ENCODE measurements around the gene ZNF14.
"Not testable (repeated sequence)": the region's sequence is repeated elsewhere in the genome, so short reads cannot be mapped to it uniquely, and the experiment has no call there.

ZNF14 gene

DNA sequence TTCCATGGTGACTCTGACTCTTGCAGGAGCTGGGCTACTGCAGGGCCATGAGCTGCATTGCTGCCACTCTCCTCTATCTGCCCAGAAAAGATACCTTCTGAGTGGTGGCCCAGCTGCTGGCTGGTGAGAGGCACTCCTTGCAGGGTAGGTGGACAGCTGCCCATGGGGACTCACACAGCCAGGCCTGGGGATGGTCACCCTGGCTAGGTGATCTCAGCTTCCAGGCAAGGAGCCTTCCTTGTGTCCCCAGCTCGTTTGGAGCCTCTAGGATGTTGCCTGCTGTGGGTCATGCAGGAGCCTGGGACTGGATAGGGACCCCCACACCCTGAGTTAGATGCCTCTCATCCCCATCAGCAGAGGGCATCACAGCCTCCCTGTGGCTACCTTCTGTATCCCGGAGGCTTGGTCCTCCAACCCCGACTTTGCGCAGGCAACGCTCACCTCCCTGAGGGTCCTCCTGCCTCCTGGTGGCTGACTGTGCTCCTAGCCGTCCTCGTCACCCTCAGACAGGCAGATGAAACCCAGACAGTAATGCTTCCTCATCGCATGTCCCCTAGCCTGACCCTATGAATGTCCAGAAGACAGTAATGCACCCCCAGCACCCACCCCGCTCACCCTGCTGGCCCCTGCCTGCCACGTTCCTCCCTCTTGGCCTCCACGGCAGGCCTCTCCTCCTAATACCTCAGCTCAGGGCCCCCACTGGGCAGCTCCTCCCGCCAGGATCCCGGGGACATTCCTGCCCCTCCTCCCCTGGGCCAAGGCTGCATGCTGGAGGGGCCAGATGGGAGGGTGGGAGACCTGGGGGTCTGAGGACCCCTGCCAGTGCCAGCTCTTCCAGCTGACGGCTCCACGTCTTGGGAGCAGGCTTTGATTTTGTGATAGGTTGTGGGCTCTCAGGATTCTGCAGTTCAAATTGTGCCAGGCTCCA is 13.6 kb upstream of the ZNF14 start:
- DNase-seq, result peak in 1 of 3 donors; percentile 8

DNA sequence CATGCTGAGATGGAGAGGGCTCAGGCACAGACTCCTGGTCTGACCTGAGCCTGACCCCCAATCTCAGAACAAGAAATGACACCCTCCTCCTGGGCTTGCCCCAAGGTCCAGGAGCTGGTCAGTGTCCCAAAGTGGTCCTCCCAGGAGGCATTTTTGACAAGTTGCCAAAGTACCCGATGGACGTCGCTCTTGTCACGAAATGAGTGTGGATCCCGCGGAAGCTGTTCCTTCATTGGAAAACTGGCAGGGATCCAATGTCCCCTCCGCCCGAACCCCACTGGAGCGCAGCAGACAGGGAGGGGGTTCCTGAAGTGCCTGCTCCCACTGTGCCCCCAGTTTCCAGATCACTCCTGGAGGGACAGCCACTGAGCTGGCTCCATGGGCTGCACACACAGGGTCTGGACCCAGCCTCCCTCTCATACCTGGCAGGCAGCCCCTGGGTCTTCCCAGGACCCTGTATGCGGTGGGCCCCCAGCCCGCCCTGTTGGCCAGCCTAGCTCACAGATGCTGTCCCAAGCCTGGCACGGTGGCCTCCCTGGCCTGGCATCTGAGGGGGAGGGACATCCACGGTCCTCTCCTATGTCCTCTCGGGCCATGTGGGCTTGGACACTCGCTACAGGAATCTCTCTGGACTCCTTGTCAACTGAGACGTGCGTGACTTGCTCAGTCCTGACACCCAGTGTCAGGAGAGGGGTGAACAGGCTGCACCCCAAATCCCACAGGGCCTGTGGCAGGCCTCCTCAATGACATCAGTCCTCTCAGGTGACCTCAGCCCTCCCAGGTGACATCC is 12.8 kb upstream of the ZNF14 start:
- DNase-seq, result peak in 1 of 3 donors; percentile 5

DNA sequence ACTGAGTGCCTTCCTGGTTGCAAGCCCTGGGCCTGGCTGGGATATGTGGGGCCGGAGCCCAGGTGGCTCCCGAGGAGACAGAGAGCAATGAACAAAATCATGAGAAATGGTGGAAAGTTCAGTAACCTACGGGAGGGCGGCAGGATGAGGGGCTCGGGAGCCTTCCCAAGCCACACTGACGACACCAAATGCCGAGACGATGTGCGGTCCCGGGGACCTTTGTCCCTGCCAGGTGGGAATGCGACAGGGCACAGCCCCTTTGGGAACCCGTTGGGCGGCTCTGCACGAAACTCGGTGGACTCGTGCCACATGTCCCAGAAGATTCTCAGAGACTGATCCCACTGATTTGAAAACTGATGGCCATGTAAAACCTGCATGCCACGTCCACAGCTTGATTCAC is 11.7 kb upstream of the ZNF14 start:
- DNase-seq, result no peak

DNA sequence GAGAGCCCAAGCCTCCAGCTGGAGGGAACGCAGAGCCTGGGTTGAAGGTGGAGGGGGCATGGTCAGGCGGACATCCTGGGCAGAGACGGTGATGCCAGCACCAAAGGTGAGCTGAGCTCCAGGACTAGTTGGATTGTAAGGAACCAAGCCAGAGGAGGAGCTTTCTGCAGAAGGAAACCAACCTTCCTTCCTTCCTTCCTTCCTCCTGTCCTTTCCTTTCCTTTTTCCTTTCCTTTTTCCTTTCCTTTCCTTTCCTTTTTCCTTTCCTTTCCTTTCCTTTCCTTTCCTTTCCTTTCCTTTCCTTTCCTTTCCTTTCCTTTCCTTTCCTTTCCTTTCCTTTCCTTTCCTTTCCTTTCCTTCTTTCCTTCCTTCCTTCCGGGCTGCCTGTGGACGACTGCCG is 11.0 kb upstream of the ZNF14 start:
- not testable (repeated sequence) for DNase-seq

DNA sequence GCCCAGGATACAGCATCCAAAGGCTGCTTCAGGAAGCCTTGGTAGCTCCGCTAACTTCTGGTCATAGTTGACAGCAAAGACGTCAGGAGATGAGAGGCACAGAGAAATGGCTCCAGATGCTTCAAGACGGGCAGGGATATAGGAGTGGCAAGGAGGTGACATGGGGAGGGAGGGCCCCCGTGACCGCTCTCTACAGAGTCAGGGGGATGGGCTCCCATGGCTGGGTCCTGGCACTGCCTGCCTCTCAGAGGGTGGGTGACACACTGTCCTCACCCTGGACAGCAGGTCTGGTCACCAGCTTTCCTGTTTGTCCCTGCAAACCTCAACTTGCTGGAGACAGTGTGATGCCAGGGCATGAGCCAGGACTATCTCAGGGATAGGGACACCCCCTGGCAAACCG is 10.3 kb upstream of the ZNF14 start:
- DNase-seq, result no peak

DNA sequence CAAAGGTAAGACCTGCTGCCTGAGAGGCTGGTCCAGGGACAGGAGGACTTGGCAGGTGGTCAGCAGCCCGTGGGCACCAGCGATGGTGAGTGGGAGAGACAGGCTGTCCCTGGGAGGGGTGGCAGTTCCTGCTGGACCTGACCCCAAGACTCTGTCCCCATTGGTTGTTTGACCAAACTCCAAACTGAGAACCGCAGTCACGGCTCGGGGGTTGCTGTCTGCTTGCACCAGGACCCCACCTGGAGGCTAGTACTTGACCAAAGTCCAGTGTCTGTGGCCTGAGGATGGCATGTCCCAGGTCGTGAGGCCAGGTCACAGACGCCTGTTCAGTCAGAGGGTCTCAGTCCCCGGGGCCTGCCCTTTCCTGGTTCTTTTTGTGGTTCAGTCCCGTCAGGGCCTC is 9.9 kb upstream of the ZNF14 start:
- no peak for DNase-seq

DNA sequence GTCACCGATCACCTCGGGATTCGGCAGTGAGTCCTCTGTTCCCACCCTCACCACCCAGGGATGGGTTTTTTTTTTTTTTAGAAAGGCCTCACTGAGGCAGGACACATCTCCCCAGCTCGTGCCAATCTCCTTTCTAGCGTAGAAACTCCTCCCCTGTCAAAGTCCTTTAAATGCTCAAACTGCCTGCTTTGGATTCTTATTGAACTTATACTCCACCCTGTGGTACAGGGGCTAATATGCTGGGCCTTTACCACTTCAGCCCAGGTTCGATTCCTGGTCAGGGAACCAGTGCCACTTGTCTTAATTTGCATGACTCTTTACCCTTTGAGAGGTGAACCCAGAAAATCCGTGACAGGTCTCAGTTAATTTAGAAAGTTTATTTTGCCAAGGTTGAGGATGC is 8.3 kb upstream of the ZNF14 start:
- DNase-seq, result no peak

DNA sequence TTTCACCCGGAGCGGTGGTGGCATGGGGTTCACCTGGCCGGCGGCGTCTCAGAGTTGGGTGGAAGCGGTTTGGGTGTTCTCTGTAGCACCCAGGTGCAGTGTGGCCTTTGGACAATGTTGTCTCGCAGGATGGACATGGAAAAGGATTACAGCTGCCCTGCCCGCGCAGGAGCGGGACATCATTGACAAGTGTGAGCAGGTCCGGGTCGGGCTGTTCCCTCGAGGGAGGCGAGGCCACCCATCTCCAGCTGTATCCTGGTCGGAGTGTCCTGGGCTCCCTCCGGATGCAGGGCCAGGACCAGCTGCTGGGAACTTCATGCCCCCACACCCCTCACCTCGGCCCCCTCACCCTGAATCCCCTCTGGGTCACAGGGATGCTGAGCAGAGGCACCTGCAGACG is 7.8 kb upstream of the ZNF14 start:
- DNase-seq, result no peak

DNA sequence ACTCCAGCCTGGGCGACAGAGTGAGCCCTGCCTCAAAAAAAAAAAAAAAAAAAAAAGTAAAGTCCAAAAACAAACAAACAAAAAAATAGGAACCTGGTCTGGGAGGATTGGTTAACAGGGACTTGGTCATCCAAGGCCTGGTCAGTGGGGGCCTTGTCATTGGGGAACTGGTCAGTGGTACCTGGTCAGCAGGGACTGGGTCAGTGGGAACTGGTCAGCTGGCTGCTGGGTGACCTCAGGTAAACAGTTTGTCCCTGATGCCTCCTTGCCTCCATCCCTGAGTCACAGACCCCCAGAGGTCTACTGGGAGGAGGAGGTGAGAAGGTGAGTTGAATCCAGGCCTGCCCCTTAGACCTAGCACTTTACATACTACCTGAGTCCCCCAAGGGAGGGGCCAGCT is 5.7 kb upstream of the ZNF14 start:
- no peak for DNase-seq

DNA sequence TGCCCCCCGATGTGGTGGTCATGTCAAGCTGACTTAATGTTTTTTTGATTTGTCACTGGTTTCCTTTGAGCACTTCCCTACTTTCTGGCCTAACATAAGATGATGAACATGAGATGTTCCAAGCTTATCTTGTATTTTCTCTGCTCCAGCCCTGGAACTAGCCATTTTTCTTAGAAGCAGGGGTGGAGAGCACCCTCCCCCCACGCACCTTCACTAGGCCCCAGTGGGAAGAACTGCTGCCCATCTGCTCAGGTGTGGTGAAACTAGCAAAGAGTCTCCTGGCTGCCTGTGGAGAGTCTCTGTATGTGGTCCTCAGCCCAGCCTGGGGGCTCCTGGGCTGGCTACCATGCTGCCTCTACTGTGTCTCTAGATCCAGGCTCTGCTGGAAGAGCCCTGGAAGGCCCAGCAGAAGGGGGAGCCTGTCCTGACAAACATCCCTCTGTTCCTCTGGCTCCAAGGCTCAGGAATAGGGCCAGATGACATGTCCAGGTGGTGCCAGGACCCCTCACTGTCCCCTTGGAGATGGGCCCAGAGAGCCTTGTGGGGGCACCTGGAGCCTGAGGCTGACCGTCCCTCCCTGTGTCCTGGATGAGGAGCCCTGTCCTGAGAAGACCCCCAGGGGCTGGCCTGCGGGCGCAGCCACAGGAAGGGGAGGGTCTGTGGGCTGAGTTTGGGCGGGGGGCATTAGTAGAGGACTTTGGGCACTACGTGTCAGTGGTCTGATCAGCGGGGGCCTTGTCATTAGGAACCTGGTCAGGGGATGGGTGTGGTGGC is 4.8 kb upstream of the ZNF14 start:
- DNase-seq, result peak in 1 of 3 donors; percentile 5

DNA sequence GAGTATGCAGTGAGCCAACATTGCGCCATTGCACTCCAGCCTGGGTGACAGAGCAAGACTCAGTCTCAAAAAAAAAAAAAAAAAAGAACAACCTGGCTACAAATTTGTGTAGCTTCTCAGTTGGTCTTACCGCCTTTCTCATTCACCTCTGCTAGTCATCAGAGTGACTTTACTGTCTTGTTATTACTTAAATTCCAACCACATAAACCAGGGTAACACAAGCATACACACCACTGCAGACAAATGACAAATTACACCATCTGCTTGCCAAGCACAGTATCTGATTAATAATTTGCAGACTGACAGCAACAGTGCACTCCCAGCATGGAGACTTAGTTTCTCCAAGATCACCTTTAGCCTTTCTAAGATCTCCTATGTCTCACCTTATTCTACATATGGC is 11.0 kb downstream of the ZNF14 start:
- no peak for DNase-seq

DNA sequence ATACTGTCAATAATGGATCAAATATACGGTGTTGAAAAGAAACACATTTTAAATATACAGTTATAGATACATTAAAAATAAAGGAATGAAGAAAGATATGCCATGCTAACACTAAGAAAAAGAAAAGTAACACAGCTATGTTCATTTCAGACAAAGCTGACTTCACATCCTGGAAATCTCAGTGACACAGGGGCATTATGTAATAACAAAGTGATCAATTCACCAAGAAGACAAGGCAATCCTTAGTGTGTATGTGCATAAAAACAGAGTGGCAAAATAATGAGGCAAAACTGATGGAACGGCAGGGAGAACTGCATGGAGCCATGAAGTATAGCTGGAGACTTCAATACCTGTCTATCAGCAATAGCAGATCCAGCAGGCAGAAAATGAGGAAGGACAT is 13.1 kb downstream of the ZNF14 start:
- DNase-seq, result no peak

DNA sequence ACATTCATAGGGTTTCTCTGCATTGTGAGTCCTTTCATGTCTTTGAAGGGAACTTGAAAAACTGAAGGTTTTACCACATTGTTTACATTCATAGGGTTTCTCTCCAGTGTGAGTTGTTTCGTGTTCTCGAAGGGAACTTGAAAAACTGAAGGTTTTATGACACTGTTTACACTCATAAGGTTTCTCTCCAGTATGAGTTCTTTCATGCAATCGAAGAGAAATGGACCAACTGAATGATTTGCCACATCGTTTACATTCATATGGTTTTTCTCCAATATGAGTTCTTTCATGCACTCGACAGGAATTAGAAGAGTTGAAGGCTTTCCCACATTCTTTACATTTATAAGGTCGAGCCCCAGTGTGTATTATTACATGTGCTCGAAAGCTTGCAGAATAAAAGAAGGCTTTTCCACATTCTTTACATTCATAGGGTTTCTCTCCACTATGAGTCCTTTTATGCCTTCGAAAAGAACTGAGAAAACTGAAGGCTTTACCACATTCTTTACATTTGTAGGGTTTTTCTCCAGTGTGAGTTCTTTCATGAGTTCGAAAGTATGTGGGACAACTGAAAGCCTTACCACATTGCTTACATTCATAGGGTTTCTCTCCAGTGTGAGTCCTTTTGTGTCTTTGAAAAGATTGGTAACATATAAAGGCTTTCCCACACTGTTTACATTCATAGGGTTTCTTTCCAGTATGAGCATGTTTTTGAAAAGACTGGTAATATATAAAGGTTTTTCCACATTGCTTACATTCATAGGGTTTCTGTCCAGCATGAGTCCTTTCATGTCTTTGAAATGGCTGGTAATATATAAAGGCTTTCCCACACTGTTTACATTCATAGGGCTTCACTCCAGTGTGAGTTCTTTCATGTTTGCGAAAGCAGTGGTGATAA is 20.7 kb downstream of the ZNF14 start:
- no peak for DNase-seq

DNA sequence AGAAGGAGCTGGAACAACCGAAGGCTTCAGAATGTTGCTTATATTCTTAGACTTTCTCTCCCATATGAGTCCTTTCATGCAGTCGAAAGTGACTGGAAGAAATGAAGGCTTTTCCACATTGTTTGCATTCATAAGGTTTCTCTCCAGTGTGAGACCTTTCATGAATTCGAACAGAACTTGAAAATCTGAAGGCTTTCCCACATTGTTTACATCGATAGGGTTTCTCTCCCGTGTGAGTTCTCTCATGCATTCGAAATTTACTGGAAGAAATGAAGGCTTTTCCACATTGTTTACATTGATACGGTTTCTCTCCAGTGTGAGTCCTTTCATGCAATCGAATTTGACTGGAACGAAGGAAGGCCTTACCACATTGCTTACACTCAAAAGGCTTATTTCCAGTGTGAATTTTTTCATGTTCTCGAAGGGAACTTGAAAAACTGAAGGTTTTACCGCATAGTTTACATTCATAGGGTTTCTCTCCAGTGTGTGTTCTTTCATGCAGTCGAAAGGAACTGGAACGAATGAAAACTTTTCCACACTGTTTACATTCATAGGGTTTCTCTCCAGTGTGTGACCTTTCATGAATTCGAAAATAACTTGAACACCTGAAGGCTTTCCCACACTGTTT is 21.5 kb downstream of the ZNF14 start:
- DNase-seq, result no peak

DNA sequence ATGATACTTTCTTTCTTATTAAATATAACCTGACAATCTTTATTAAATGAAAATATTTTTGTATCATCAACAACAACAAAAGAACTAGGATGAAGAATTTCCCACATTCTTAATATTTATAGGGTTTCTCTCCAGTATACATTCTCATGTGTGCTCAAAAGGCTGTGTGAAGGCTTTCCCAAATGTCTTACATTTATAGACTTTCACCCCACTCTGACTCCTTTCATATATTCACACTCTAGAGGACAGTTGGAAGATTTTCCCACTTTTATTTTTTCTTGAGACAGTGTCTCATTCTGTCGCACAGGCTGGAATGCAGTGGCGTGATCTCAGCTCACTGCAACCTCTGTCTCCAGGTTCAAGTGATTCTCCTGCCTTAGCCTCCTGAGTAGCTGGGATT is 22.4 kb downstream of the ZNF14 start:
- DNase-seq, result no peak

DNA sequence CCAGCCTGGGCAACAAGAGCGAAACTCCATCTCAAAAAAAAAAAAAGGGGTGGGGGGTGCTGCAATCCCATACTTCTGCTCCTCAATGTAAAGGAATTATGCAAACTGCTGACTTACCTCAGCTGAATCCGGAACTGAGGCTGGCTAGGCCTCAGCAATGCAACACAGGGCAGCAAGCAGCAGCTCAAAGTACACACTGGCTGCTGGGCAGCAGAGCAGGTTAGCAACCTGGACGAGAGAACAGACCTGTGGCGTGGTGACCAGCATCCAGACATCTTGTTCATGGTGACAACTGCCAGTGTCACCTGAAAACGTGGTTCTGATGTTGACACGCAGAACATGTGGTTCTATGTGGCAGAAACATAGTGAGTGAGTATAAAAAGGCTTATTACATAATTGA is 28.1 kb downstream of the ZNF14 start:
- no peak for DNase-seq

DNA sequence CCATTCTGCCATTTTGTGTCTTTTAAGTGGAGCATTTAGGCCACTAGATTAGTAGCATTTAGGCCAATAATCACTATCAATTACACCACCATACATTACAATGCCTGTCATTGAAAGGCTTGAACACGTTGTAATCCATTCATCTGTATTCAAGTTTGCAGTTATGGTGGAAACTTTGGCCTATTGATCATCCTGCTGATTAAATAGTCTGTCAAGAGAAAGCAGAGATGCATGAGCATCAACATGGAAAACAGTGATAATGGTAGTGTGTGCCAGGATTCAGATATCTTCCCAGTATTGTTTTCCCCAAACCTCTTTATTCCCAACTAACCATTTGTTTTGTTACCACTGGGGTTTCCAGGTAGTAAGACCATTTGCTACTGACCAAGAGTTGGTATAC is 32.4 kb downstream of the ZNF14 start:
- DNase-seq, result not testable (repeated sequence)

DNA sequence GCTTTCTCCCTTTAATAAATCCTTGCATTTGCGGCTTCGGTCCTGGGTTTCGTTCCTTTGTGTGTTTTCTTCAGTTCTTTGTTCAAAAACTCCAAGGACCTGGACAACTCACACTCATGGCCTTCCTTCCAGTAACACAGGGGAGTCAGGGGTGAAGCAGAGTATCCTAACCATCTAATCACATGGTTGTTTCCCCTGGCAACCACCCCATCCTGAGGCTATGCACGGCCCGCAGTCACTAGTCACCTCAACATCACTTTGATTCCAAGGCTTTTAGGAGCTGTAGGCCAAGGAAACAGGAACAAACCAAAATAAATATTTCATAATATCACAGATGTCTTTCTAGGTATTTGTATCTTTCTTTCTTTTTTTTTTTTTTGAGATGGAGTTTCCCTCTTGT is 35.3 kb downstream of the ZNF14 start:
- no peak for DNase-seq

DNA sequence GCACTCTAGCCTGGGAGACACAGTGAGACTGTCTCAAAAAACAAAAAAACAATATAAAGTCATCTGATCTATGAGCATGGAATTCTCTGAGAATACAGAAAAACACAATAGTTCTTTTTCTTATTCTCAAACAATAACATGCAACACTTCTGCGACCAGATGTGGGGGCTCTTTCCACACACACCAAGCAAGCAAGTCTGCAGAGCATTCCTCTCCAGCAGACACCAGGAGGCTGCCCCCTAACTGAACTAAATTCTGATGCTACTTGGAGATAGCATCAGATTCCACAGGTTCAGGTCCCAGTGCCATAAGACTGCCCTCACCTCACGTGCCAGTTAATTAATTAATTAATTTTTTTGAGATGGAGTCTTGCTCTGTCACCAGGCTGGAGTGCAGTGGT is 36.5 kb downstream of the ZNF14 start:
- DNase-seq, result no peak

DNA sequence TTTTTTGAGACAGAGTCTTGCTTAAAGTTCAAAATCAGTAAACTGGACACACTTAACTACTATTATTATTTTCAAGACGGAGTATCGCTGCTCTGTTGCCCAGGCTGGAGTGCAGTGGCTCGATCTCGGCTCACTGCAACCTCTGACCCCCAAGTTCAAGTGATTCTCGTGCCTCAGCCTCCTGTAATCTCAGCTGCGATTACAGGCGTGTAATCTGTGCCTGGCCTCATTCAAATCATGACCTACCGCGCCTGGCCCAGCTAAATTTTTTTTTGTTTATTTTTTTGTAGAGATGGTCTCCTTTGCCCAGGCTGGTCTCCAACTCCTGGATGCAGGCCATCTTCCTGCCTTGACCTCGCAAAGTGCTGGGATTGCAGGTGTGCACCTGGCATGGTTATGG is 41.2 kb downstream of the ZNF14 start:
- DNase-seq, result no peak

DNA sequence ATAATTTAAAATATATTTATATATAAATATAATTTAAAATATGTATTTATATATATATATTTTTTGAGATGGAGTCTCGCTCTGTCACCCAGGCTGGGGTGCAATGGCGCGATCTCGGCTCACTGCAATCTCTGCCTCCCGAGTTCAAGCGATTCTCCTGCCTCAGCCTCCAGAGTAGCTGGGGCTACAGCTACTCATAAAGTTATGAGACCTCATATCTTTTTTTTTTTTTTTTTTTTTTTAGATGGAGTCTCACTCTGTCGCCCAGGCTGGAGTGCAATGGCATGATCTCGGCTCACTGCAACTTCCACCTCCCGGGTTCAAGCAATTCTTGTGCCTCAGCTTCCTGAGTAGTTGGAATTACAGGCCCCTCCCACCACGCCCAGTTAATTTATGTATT is 43.9 kb downstream of the ZNF14 start:
- not testable (repeated sequence) for DNase-seq

DNA sequence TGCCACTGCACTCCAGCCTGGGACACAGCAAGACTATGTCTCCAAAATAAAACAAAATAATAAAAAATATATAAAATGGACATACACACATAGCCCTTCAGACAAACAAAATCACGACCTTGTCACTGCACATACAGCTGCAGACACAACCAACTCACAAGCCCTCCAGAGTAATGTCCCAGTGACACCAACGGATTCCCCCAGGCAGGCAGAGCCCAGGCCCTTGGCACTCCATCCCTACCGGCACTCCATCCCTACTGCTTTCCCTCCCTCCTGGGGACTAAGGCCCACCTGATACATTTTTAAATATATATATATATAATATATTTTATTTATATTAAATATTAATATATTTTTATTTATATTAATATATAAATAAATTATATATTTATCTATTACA is 45.8 kb downstream of the ZNF14 start:
- no peak for DNase-seq
